Prostate gland (tissue), 2 donors: ENCODE results near the gene ATG101. TPM values are rescaled to one million over a fixed set of nuclear protein-coding genes. Genes with fewer than 3 reads are reported as not detected.

Experiments used
- DNase-seq: peaks from one replicate; pipeline ENCODE4 v3.0.0-alpha.2; 2019; ENCODE audit warnings: low spot score
- H3K27ac ChIP-seq, 2 donors: fragments of 200-600 bp; sonication (generic); 2 replicates each; pipeline ENCODE4 v1.5.1; 2017 to 2019
- H3K27me3 ChIP-seq: fragments of 200-600 bp; sonication (generic); replicated peaks from 2 replicates; pipeline ENCODE4 v1.5.1; 2019; ENCODE audit not compliant: insufficient read depth
- H3K36me3 ChIP-seq, 2 donors: fragments of 200-600 bp; sonication (generic); 1 replicate in 1 of 2; 2 replicates in 1 of 2; pipeline versions ENCODE4 v1.5.1 to v1.8.1; 2017 to 2019
- H3K4me1 ChIP-seq: fragments of 200-600 bp; sonication (generic); replicated peaks from 2 replicates; pipeline ENCODE4 v1.5.1; 2019
- H3K4me3 ChIP-seq, 2 donors: fragments of 200-600 bp; sonication (generic); 2 replicates each; pipeline ENCODE4 v1.5.1; 2017 to 2019
- H3K9me3 ChIP-seq: fragments of 200-600 bp; sonication (generic); 2 replicates; pipeline ENCODE4 v1.5.1; 2017
- POLR2A ChIP-seq: fragments of 450-650 bp; IDR thresholded peaks from one replicate; pipeline ENCODE4 v1.6.1; 2016; ENCODE audit warnings: antibody characterized with exemption, mild to moderate bottlenecking
- POLR2AphosphoS5 ChIP-seq: sonication (generic); formaldehyde crosslinking; IDR thresholded peaks from one replicate; pipeline ENCODE4 v1.6.1; 2017; ENCODE audit warnings: antibody characterized with exemption
- WGBS: methylation state at CpG from one replicate; pipeline ENCODE4 v1.1.5; 2018; 5-methylcytosine and 5-hydroxymethylcytosine counted together
- intact Hi-C: fragments of 100-400 bp; cut with DNase I; formaldehyde crosslinking; loops from one replicate; pipeline ENCODE4 v1.14.2; 2022
- total RNA-seq, 2 donors: library from RNA; depleted of rRNA; stranded (reverse); fragments of >200 nt; gene quantifications; one replicate each; pipeline ENCODE4 v1.1.0, GENCODE V29; 2016
- TF ChIP-seq, protein P1 (sequence below), 4 experiments: fragments of 200-600 bp in 2 of 4; fragments of 450-650 bp in 2 of 4; sonication (generic) in 2 of 4; IDR thresholded peaks; 1 replicate in 3 of 4; 2 replicates in 1 of 4; pipeline ENCODE4 v1.5.1; 2016 to 2019; ENCODE audit warnings: antibody characterized with exemption in 4 of 4, mild to moderate bottlenecking in 2 of 4, moderate library complexity in 2 of 4

The ATG101 gene
- total RNA-seq, 2 donors from 2014 or later: 60.0 to 64.1 TPM

DNA sequence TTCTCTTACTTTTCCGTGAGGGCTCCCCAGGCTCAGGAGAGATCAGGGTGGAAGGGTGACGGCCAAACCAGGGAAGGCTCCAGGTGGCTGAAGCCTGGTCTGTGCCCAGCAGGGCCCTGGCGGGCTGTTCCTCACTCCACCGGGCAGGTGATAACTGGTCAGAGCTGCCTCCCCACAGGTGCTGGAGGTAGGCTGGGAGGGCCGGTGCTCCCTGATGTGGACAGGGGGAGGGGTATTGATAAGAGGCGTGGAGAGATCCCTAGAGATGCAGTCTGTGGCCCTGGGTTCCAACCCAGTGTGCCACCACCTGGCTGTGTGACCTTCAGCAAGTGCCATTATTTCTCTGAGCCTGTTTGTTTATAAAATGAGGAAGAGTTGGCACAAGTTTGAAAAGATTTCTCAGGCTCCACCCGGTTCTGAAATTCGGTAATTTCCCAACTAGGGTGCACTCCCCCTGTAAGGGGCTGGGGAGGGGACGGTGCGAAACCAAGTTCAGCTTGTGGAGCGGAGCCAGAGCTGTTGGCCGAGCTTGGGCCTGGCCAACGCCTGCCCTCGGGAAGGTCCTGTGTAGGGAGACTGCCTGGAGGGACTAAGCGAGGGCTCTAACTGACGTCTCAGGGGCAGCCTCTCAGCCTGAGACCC is 19.5 kb upstream of the ATG101 start:
- 26% methylated on average over 16 of the region's 16 CpGs for WGBS
- H3K36me3 ChIP-seq: peaks cover 5 to 6% of the 10 kb centered on the region in 2 donors
- H3K4me3 ChIP-seq: peak overlapping the region; percentile 54 to 85
- DNase-seq: no peak
- H3K4me1 ChIP-seq: peaks cover 34% of the 10 kb centered on the region
- no peak for TF ChIP-seq POLR2AphosphoS5
- TF ChIP-seq POLR2A: no peak
- TF ChIP-seq, protein P1, sequence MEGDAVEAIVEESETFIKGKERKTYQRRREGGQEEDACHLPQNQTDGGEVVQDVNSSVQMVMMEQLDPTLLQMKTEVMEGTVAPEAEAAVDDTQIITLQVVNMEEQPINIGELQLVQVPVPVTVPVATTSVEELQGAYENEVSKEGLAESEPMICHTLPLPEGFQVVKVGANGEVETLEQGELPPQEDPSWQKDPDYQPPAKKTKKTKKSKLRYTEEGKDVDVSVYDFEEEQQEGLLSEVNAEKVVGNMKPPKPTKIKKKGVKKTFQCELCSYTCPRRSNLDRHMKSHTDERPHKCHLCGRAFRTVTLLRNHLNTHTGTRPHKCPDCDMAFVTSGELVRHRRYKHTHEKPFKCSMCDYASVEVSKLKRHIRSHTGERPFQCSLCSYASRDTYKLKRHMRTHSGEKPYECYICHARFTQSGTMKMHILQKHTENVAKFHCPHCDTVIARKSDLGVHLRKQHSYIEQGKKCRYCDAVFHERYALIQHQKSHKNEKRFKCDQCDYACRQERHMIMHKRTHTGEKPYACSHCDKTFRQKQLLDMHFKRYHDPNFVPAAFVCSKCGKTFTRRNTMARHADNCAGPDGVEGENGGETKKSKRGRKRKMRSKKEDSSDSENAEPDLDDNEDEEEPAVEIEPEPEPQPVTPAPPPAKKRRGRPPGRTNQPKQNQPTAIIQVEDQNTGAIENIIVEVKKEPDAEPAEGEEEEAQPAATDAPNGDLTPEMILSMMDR (IDR thresholded peaks at IDR 0.05): no peak
- intact Hi-C loops: loop anchor here (2.0 kb wide), 1 partner anchor 17 kb away; no protein-coding TSS in a partner anchor
- H3K27ac ChIP-seq: peak overlapping the region; percentile 100
- no peaks in the 10 kb centered on the region for H3K9me3 ChIP-seq
- no peaks in the 10 kb centered on the region for H3K27me3 ChIP-seq

DNA sequence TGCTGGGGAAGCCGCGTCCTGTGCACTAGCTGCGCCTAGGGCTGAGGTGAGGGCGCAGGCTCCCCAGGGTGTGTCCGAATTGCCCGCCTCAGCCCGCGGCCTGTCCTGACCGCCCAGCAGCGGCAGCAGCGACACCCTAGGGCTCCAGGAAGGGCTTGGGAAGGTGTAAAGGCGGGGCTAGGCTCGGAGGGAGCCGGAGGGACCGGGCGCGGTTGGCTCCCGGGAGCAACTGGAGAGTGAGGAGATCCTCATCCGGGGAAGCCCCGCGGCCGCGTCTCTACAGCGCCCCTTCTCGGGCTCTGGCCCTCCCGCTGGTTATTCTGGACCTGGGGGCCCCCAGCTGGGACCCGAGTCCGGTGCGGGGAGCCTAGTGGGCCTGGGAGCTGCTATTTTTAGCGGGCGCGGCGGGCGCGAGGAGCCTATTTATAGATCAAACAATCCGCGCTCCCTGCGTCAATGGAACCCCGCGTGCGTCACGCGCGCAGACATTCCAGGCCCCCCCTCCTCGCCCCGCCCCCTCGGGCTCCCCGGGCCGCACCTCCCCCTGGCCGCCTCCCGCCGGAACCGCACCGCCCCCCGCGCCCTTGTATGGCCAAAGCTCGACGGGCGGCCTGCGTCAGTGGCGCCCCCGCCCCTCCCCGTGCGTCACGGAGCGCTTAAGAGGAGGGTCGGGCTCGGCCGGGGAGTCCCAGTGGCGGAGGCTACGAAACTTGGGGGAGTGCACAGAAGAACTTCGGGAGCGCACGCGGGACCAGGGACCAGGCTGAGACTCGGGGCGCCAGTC is 18.8 kb upstream of the ATG101 start, which contains the start of gene NR4A1:
Gene NR4A1, plus strand, starts transcription at position 685 of the 784 bp plus-strand sequence. CDS start 2,887 bp downstream, outside the sequence.
- Histone ChIP-seq H3K4me3 (peak within 1 kb of the TSS; percentile 54 to 85), H3K4me1 (peaks cover 33% of the 10 kb centered on the region), H3K9me3 (no peaks in the 10 kb centered on the region), H3K36me3 (peaks cover 5 to 6% of the 10 kb centered on the region in 2 donors), H3K27ac (peak within 1 kb of the TSS; percentile 100), H3K27me3 (no peaks in the 10 kb centered on the region)
- peak; percentile 99 for DNase-seq
- WGBS: under 1% methylated on average over 59 of the region's 77 CpGs
- intact Hi-C loops: loop anchor here (2.0 kb wide), 1 partner anchor 18 kb away; no protein-coding TSS in a partner anchor
- TF ChIP-seq, protein P1 (IDR thresholded peaks at IDR 0.05): peak in 2 of 4 experiments; percentile 11 to 20
- TF ChIP-seq POLR2AphosphoS5: peak; percentile 100
- TF ChIP-seq POLR2A: peak; percentile 95

DNA sequence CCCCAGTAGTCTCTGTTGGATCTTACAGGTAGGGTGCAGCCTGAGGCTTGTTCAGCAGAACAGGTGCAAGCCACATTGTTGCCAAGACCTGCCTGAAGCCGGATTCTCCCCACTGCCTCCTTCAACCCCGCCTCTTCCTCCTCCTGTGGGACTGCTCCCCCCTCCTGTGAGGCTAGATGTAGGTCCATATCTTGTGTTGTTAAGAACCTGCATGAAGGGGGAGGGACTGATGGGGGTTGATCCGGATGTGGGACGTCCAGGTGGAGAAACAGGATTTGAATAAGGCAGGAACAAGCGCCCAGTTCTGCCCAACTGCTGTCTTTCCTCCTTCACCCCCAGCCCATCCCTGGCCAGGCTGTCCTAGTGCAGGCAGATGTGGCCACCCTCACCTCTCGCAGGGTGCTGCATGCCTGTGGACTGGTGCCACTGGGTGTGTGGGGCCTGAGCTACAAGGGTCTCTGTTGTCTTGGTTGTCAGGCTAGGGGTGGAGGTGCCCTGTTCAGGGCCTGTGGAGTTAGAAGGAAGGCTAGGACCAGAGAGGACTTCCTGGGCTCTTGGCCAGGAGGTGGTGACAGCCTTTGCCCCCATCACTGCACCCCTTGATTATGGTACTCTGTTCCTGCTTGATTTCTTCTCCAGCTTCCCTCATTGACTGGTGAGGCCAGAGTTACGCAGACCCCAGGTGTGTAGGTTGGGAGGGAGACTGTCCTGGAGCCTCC is 17.2 kb upstream of the ATG101 start:
- Histone ChIP-seq H3K36me3 (peaks cover 6 to 9% of the 10 kb centered on the region in 2 donors), H3K4me3 (peak overlapping the region; percentile 54 to 85), H3K4me1 (peaks cover 29% of the 10 kb centered on the region), H3K27me3 (no peaks in the 10 kb centered on the region), H3K27ac (peak overlapping the region; percentile 100), H3K9me3 (no peaks in the 10 kb centered on the region)
- TF ChIP-seq, protein P1 (IDR thresholded peaks at IDR 0.05): no peak
- TF ChIP-seq POLR2AphosphoS5: peak; percentile 94
- TF ChIP-seq POLR2A: peak; percentile 55
- DNase-seq: peak; percentile 85
- intact Hi-C loops: no loop called here
- WGBS: 38% methylated on average over 7 of the region's 7 CpGs

DNA sequence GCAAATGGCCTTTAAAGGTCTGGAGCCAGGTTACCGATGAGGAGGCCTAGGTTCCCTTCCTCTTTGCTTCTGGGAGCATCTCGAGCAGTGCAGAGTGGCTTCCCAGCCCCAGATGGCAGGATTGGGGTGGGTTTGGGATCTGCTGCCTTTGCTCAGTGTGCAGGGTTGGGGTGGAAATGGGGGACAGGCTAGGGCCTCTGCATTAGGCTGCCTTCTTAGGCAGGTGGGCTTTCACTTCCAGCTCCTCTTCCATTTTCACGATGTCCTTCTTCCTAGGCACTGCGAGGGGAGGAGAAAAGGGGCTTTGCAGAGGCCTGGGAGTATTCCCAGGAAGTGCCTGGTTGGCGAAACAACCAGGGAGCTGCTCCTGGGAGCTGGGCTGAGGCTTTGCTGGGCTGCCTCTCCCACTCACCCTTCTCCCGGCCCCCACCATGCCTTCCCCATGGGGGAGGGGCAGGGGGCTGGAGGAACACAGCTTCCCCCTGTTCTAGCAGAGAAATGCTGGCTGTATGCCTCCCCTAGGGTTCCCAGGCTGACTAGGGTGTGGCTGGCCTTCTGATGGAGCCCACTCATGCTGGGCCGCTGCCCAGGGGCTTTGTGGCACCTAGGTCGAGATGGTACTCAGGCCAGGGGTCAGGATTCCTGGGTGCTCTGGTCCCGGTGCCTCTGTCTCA is 16.1 kb upstream of the ATG101 start:
- TF ChIP-seq, protein P1 (IDR thresholded peaks at IDR 0.05): no peak
- TF ChIP-seq POLR2AphosphoS5 (peak; percentile 54), POLR2A (no peak)
- H3K27ac ChIP-seq: peak overlapping the region; percentile 100
- intact Hi-C loops: no loop called here
- no peaks in the 10 kb centered on the region for H3K9me3 ChIP-seq
- 78% methylated on average over 9 of the region's 9 CpGs for WGBS
- no peak for DNase-seq
- H3K4me3 ChIP-seq: peak overlapping the region in 1 of 2 donors; percentile 85
- peaks cover 31% of the 10 kb centered on the region for H3K4me1 ChIP-seq
- H3K27me3 ChIP-seq: no peaks in the 10 kb centered on the region
- H3K36me3 ChIP-seq: peaks cover 6 to 9% of the 10 kb centered on the region in 2 donors
